Stomach (tissue), 9 donors: ENCODE data around the gene AQR. TPM values are rescaled to one million over a fixed set of nuclear protein-coding genes. Genes with fewer than 3 reads are reported as not detected.
"Not testable (repeated sequence)": the region's sequence is repeated elsewhere in the genome, so short reads cannot be mapped to it uniquely, and the experiment has no call there.

Source experiments
- DNase-seq, 2 donors: peaks; one replicate each; pipeline versions ENCODE4 v3.0.0 to v3.0.0-alpha.2; 2013 to 2019
- H3K27ac ChIP-seq, 5 donors: fragments of 200-600 bp in 4 of 5; sonication (generic) in 4 of 5; one replicate each; pipeline ENCODE4 v1.5.1; 2013 to 2019; ENCODE audit warnings: mild to moderate bottlenecking in 1 of 5, moderate library complexity in 1 of 5
- H3K27me3 ChIP-seq, 3 donors: fragments of 200-600 bp; sonication (generic); one replicate each; pipeline ENCODE4 v1.5.1; 2017 to 2019; ENCODE audit warnings: mixed run types in 1 of 3
- H3K36me3 ChIP-seq, 4 donors: fragments of 200-600 bp; sonication (generic); 1 replicate in 3 of 4; 2 replicates in 1 of 4; pipeline ENCODE4 v1.5.1; 2016 to 2019
- H3K4me1 ChIP-seq, 4 donors: fragments of 200-600 bp; sonication (generic); one replicate each; pipeline ENCODE4 v1.5.1; 2016 to 2019
- H3K4me3 ChIP-seq, 4 donors: fragments of 200-600 bp; sonication (generic) in 3 of 4; one replicate each; pipeline ENCODE4 v1.5.1; 2016 to 2019; ENCODE audit warnings: mild to moderate bottlenecking in 1 of 4
- H3K9me3 ChIP-seq, 4 donors: fragments of 200-600 bp; sonication (generic); one replicate each; pipeline ENCODE4 v1.5.1; 2016 to 2019
- CTCF ChIP-seq, 7 experiments: fragments of 450-650 bp in 4 of 7; fragments of 200-600 bp in 3 of 7; sonication (generic) in 3 of 7; IDR thresholded peaks; one replicate each; pipeline ENCODE4 v1.5.1; 2016 to 2019; ENCODE audit warnings: antibody characterized with exemption in 7 of 7, control low read depth in 2 of 7, mild to moderate bottlenecking in 1 of 7
- EP300 ChIP-seq: sonication (generic); formaldehyde crosslinking; IDR thresholded peaks from one replicate; pipeline ENCODE4 v1.6.1; 2017; ENCODE audit warnings: antibody characterized with exemption
- POLR2A ChIP-seq, 4 donors: fragments of 450-650 bp; IDR thresholded peaks; one replicate each; pipeline ENCODE4 v1.6.1; 2016; ENCODE audit warnings: antibody characterized with exemption in 4 of 4, control low read depth in 2 of 4, mild to moderate bottlenecking in 1 of 4, moderate library complexity in 1 of 4
- POLR2AphosphoS5 ChIP-seq, 3 donors: sonication (generic); formaldehyde crosslinking; IDR thresholded peaks; one replicate each; pipeline ENCODE4 v1.6.1; 2016; ENCODE audit warnings: antibody characterized with exemption in 3 of 3
- WGBS, 5 donors: extraction: QIAGEN DNeasy Blood & Tissue Kit in 3 of 5; methylation state at CpG; one replicate each; pipeline versions ENCODE4 v1.1.5 to v1.1.7; 2013 to 2018; 5-methylcytosine and 5-hydroxymethylcytosine counted together
- intact Hi-C: fragments of 100-400 bp; cut with DNase I; formaldehyde crosslinking; loops from one replicate; pipeline ENCODE4 v1.15.1; 2023; ENCODE audit warnings: low total_unique reads
- polyA plus RNA-seq, 3 donors: library from polyadenylated mRNA; stranded (reverse); fragments of 200-250 nt; gene quantifications; one replicate each; pipeline ENCODE4 v1.2.3, GENCODE V29; 2013
- total RNA-seq, 5 donors: library from RNA; depleted of rRNA; stranded (reverse); fragments of >200 nt; gene quantifications; one replicate each; pipeline versions ENCODE4 v1.1.0 to v1.2.3, GENCODE V29; 2014 to 2016
- donor health status: healthy with polysubstance abuse.
- donor health status: Bipolar disorder and iron deficiency.
- donor health status: healthy.

Gene AQR
- total and polyA plus RNA-seq, 8 donors: 4.5 to 54.5 (median 9.6) TPM

GRCh38 chr15:34812369-34812768 lies 157.2 kb downstream of the AQR start:
- 45 to 74% (median 62%) methylated on average over 1 of the region's 1 CpG for WGBS, 5 donors
- H3K27ac ChIP-seq: no peak overlapping the region
- TF ChIP-seq EP300 (no peak), POLR2AphosphoS5 (IDR thresholded peaks at IDR 0.05) (no peak), POLR2A (IDR thresholded peaks at IDR 0.05) (no peak), CTCF (IDR thresholded peaks at IDR 0.05) (no peak)
- no peak for DNase-seq
- no peaks in the 10 kb centered on the region for H3K27me3 ChIP-seq
- intact Hi-C loops: no loop called here
- no peaks in the 10 kb centered on the region for H3K4me1 ChIP-seq
- no peak overlapping the region for H3K4me3 ChIP-seq
- no peaks in the 10 kb centered on the region for H3K36me3 ChIP-seq
- peaks cover 0 to 3% (median 1%) of the 10 kb centered on the region in 4 donors for H3K9me3 ChIP-seq

DNA sequence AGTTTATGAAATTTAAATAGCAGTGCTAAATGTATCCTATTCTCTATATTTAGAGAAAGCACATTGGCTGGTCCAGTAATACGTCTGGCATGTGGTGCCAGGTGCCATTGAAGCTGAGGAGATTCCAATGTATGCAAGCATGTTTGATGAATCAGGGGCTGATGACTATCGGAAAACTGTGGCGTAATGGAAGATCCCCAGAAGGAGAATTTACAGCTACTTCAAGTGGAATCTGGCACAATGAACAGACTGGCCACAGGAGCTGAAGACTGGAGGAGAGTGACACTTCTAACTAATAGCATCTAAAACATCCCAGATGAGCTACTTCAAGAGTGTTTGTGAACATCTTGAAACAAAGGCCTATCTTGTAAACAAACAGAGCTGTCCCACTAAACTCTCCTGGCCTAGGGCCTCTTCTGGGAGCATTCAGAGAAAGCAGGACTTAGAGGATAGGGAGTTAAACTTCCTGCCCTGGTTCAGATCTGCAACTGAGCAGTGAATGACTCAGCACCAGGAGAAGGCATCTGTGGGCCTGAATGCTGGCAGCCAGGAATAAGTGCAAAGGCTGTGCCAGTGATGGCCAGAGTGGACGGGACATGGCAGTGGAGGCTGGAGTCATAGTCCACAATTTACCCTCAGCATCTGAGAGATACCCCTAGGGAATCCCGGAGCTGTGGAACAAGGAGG lies 159.0 kb downstream of the AQR start:
- Histone ChIP-seq H3K4me1 (no peaks in the 10 kb centered on the region), H3K4me3 (no peak overlapping the region), H3K36me3 (no peaks in the 10 kb centered on the region), H3K27ac (peak overlapping the region in 1 of 5 donors; percentile 46), H3K27me3 (peaks cover 0 to 2% (median 0%) of the 10 kb centered on the region in 3 donors), H3K9me3 (peaks cover 0 to 11% (median 6%) of the 10 kb centered on the region in 4 donors)
- no peak for TF ChIP-seq CTCF (IDR thresholded peaks at IDR 0.05)
- peak in 1 of 3 donors; percentile 17 for TF ChIP-seq POLR2AphosphoS5 (IDR thresholded peaks at IDR 0.05)
- TF ChIP-seq EP300: no peak
- no peak for DNase-seq
- 65 to 75% (median 72%) methylated on average over 5 of the region's 5 CpGs for WGBS, 5 donors
- intact Hi-C loops: no loop called here

GRCh38 chr15:34809186-34809585 lies 160.4 kb downstream of the AQR start:
- 58 to 74% (median 67%) methylated on average over 3 of the region's 3 CpGs for WGBS, 5 donors
- Histone ChIP-seq H3K36me3 (no peaks in the 10 kb centered on the region), H3K4me1 (no peaks in the 10 kb centered on the region), H3K27ac (no peak overlapping the region), H3K4me3 (no peak overlapping the region), H3K27me3 (peaks cover 0 to 2% (median 0%) of the 10 kb centered on the region in 3 donors), H3K9me3 (peaks cover 0 to 11% (median 6%) of the 10 kb centered on the region in 4 donors)
- TF ChIP-seq POLR2A (IDR thresholded peaks at IDR 0.05) (no peak), POLR2AphosphoS5 (IDR thresholded peaks at IDR 0.05) (no peak), EP300 (no peak), CTCF (IDR thresholded peaks at IDR 0.05) (no peak)
- intact Hi-C loops: no loop called here
- DNase-seq: no peak

DNA sequence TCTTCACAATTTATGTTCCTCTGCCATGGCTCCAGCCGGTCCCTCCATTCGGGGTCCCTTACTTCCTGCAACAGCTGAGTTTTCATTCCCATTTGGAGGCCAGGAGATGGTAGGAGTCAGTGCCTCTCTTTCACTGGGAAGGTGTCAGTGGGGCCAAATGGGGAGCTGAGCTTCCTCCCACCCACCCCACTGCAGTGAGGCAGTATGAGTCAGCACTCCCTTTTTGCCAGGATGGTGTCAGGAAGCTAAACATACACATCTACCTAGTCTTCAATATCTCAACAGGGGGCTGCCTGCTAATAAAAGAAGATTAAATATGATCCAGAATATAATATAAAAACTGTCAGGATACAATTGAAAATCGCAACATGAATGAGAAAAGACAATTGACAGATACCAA lies 161.5 kb downstream of the AQR start:
- no peak overlapping the region for H3K4me3 ChIP-seq
- H3K27me3 ChIP-seq: peaks cover 0 to 2% (median 0%) of the 10 kb centered on the region in 3 donors
- H3K4me1 ChIP-seq: no peaks in the 10 kb centered on the region
- no peak overlapping the region for H3K27ac ChIP-seq
- TF ChIP-seq CTCF (IDR thresholded peaks at IDR 0.05) (no peak), POLR2AphosphoS5 (IDR thresholded peaks at IDR 0.05) (no peak)
- no peak for DNase-seq
- WGBS, 5 donors: 76 to 94% (median 91%) methylated on average over 3 of the region's 3 CpGs
- H3K36me3 ChIP-seq: no peaks in the 10 kb centered on the region
- peaks cover 0 to 11% (median 6%) of the 10 kb centered on the region in 4 donors for H3K9me3 ChIP-seq
- intact Hi-C loops: no loop called here

- H3K9me3 ChIP-seq: peaks cover 0 to 11% (median 6%) of the 10 kb centered on the region in 4 donors
- 61 to 72% (median 63%) methylated on average over 8 of the region's 8 CpGs for WGBS, 5 donors
Observed at GRCh38 chr15:34807241-34807640, 162.3 kb downstream of the AQR start.

More at GRCh38 chr15:34807241-34807640, 162.3 kb downstream of the AQR start:
- H3K4me3 ChIP-seq, H3K27ac ChIP-seq, H3K4me1 ChIP-seq, intact Hi-C loops, H3K27me3 ChIP-seq, H3K36me3 ChIP-seq, DNase-seq: not testable (repeated sequence)
